Stimulated activated CD4-positive, alpha-beta T cell treated with anti-CD3 and anti-CD28 coated beads, Interleukin-2, amount 100 ng/mL, for 48 hours (primary cell): Measurements from ENCODE around the gene ZBTB7C.

Source experiments
- DNase-seq, 2 donors: peaks; one replicate each; pipeline ENCODE4 v3.0.0-alpha.2; 2020

Gene ZBTB7C

GRCh38 chr18:48182779-48183178, 226.4 kb downstream of the ZBTB7C start:
- no peak for DNase-seq

- DNase-seq, result no peak
These were observed 227.3 kb downstream of the ZBTB7C start for GRCh38 chr18:48181857-48182256.

GRCh38 chr18:48181087-48181823, 227.9 kb downstream of the ZBTB7C start:
- DNase-seq, result no peak

- DNase-seq, result no peak
These were observed 229.5 kb downstream of the ZBTB7C start for GRCh38 chr18:48179666-48180065.

GRCh38 chr18:48179001-48179400, 230.2 kb downstream of the ZBTB7C start:
- no peak for DNase-seq

- no peak for DNase-seq
These were observed 232.3 kb downstream of the ZBTB7C start for GRCh38 chr18:48176909-48177308.

- no peak for DNase-seq
These were observed 235.6 kb downstream of the ZBTB7C start for GRCh38 chr18:48173557-48173956.

GRCh38 chr18:48172226-48173006, 236.8 kb downstream of the ZBTB7C start:
- DNase-seq, result no peak

GRCh38 chr18:48171490-48172188, 237.5 kb downstream of the ZBTB7C start:
- no peak for DNase-seq

- DNase-seq, result no peak
These were observed 238.5 kb downstream of the ZBTB7C start for GRCh38 chr18:48170651-48171050.

GRCh38 chr18:48168861-48169260, 240.3 kb downstream of the ZBTB7C start:
- no peak for DNase-seq

- no peak for DNase-seq
These were observed 241.3 kb downstream of the ZBTB7C start for GRCh38 chr18:48167897-48168253.

GRCh38 chr18:48166336-48166875, 242.8 kb downstream of the ZBTB7C start:
- no peak for DNase-seq

- DNase-seq, result no peak
These were observed 243.9 kb downstream of the ZBTB7C start for GRCh38 chr18:48165111-48165866.

- no peak for DNase-seq
These were observed 244.5 kb downstream of the ZBTB7C start for GRCh38 chr18:48164701-48165100.

GRCh38 chr18:48164116-48164515, 245.1 kb downstream of the ZBTB7C start:
- DNase-seq, result no peak

GRCh38 chr18:48163738-48164115, 245.5 kb downstream of the ZBTB7C start:
- no peak for DNase-seq

GRCh38 chr18:48162956-48163737, 246.0 kb downstream of the ZBTB7C start:
- no peak for DNase-seq

GRCh38 chr18:48161911-48162698, 247.1 kb downstream of the ZBTB7C start:
- DNase-seq, result no peak

- peak; percentile 61 to 68 for DNase-seq
These were observed 247.8 kb downstream of the ZBTB7C start for GRCh38 chr18:48161191-48161910.
